CD4-positive, alpha-beta T cell (primary cell): ENCODE results near the gene TNP1. TPM values are rescaled to one million over a fixed set of nuclear protein-coding genes. Genes with fewer than 3 reads are reported as not detected.

Source experiments
- ATAC-seq: fragments of 200-7000 bp; cut with Tn5 transposase; one replicate; pipeline ENCODE4 v1.10.0; 2022; ENCODE audit warnings: mild to moderate bottlenecking; ENCODE audit not compliant: poor library complexity
- CTCF ChIA-PET: fragments of 350-600 bp; sonication (Branson Sonifier 250); formaldehyde crosslinking; loops from one replicate; lab custom pipeline; 2021; ENCODE audit warnings: antibody characterized with exemption, inconsistent platforms; lab: Charles Lee
- POLR2A ChIA-PET: fragments of 350-600 bp; sonication (Branson Sonifier 250); formaldehyde crosslinking; loops from one replicate; lab custom pipeline; 2021; ENCODE audit warnings: antibody characterized with exemption, inconsistent platforms; lab: Charles Lee
- DNase-seq, 14 experiments: peaks; one replicate each; pipeline ENCODE4 v3.0.0-alpha.2; 2013 to 2020; ENCODE audit warnings: mixed read lengths in 2 of 14
- H3K27ac ChIP-seq, 2 donors: one replicate each; pipeline versions ENCODE4 v1.5.1 to v1.7.0; 2013; ENCODE audit warnings: low read length in 2 of 2, low read depth in 1 of 2, mild to moderate bottlenecking in 1 of 2
- H3K27me3 ChIP-seq, 2 experiments: 1 replicate in 1 of 2; 2 replicates in 1 of 2; pipeline versions ENCODE4 v1.6.1 to v1.7.0; 2013; ENCODE audit warnings: low read length in 2 of 2, control low read depth in 1 of 2, mild to moderate bottlenecking in 1 of 2, moderate library complexity in 1 of 2; ENCODE audit not compliant: insufficient read depth in 2 of 2, control insufficient read depth in 1 of 2
- H3K36me3 ChIP-seq: one replicate; pipeline ENCODE4 v1.6.1; 2013; ENCODE audit warnings: low read length, control low read depth; ENCODE audit not compliant: insufficient read depth
- H3K4me1 ChIP-seq: one replicate; pipeline ENCODE4 v1.6.1; 2013; ENCODE audit warnings: low read length, control low read depth; ENCODE audit not compliant: insufficient read depth
- H3K4me3 ChIP-seq: one replicate; pipeline ENCODE4 v1.5.1; 2013; ENCODE audit warnings: mild to moderate bottlenecking, low read length, moderate library complexity
- H3K9me3 ChIP-seq, 2 experiments: 1 replicate in 1 of 2; 2 replicates in 1 of 2; pipeline versions ENCODE4 v1.6.1 to v1.7.0; 2013; ENCODE audit warnings: low read length in 2 of 2, mild to moderate bottlenecking in 2 of 2, control low read depth in 1 of 2, moderate library complexity in 1 of 2; ENCODE audit not compliant: control insufficient read depth in 1 of 2, insufficient read depth in 1 of 2
- H3K27ac Mint-ChIP-seq: one replicate; pipeline ENCODE4 v1.8.0; 2020; ENCODE audit warnings: mixed read lengths
- H3K27me3 Mint-ChIP-seq: one replicate; pipeline ENCODE4 v1.8.0; 2021; ENCODE audit warnings: mixed read lengths
- H3K36me3 Mint-ChIP-seq: one replicate; pipeline ENCODE4 v1.8.0; 2021; ENCODE audit warnings: low read depth, mixed read lengths
- H3K4me1 Mint-ChIP-seq: one replicate; pipeline ENCODE4 v1.8.0; 2021; ENCODE audit warnings: low read depth, mixed read lengths
- H3K4me3 Mint-ChIP-seq: one replicate; pipeline ENCODE4 v1.8.0; 2020; ENCODE audit warnings: mild to moderate bottlenecking, mixed read lengths
- H3K9me3 Mint-ChIP-seq: one replicate; pipeline ENCODE4 v1.8.0; 2020; ENCODE audit warnings: mixed read lengths
- CTCF ChIP-seq: fragments of 200-600 bp; IDR thresholded peaks from one replicate; pipeline ENCODE4 v1.8.0; 2022; ENCODE audit warnings: antibody characterized with exemption, mild to moderate bottlenecking
- intact Hi-C, 2 experiments: fragments of 100-400 bp; cut with DNase I in 1 of 2; cut with micrococcal nuclease in 1 of 2; formaldehyde crosslinking; loops; one replicate each; pipeline versions ENCODE4 v1.15.1 to v1.9.0; 2023 to 2025; cut with DNase I, micrococcal nuclease
- total RNA-seq, 174 experiments: library from RNA in 2 of 174; stranded (reverse) in 2 of 174; gene quantifications; one replicate each; pipeline ENCODE4 v1.2.3 and lab custom pipeline; 2021 to 2026

The TNP1 gene
- total RNA-seq, 2 experiments from 2014 or later = not detected

- Mint-ChIP-seq H3K4me1 (peaks cover 12% of the 10 kb centered on the region), H3K27me3 (no peaks in the 10 kb centered on the region), H3K36me3 (no peaks in the 10 kb centered on the region), H3K9me3 (no peaks in the 10 kb centered on the region), H3K4me3 (no peak overlapping the region), H3K27ac (peak overlapping the region; percentile 40)
- DNase-seq (peak in 8 of 14 experiments; percentile 13 to 55 (median 38)), ATAC-seq (peak; percentile 47)
- intact Hi-C loops = no loop called here
- H3K4me1 ChIP-seq = peaks cover 2% of the 10 kb centered on the region
- H3K27ac ChIP-seq = no peak overlapping the region
- no peak overlapping the region for H3K4me3 ChIP-seq
- POLR2A ChIA-PET = no interaction called here
- H3K9me3 ChIP-seq = no peaks in the 10 kb centered on the region
- CTCF ChIA-PET = no interaction called here
- TF ChIP-seq CTCF = no peak
- no peaks in the 10 kb centered on the region for H3K36me3 ChIP-seq
- H3K27me3 ChIP-seq = peaks cover 0 to 3% of the 10 kb centered on the region in 2 experiments
These were observed 9.9 kb downstream of the TNP1 start for GRCh38 chr2:216849987-216850386.

DNA sequence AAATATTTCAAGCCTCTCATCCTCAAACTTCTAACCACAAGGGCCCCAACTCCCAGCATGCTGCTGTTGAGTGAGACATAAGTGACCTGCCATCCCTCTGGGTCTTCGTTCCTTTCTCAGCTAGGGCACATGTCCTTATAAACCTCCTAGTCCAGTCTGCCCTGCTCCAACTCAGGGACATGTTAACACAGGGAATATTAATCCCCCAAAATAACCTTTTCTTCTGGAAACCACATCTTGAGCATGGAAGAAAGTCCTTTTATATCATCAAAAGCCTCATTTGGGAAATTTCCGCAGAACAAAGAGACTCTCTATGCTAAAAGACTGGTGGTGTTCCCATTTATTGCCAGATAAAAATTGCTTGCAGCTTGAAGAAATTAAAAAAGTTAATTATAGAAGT is 14.4 kb downstream of the TNP1 start:
- H3K27me3 ChIP-seq = peaks cover 0 to 3% of the 10 kb centered on the region in 2 experiments
- POLR2A ChIA-PET = no interaction called here
- Mint-ChIP-seq H3K27ac (no peak overlapping the region), H3K4me1 (peaks cover 7% of the 10 kb centered on the region), H3K36me3 (no peaks in the 10 kb centered on the region), H3K27me3 (no peaks in the 10 kb centered on the region), H3K9me3 (no peaks in the 10 kb centered on the region), H3K4me3 (no peak overlapping the region)
- CTCF ChIA-PET = no interaction called here
- DNase-seq (no peak), ATAC-seq (no peak)
- intact Hi-C loops = no loop called here
- H3K36me3 ChIP-seq = no peaks in the 10 kb centered on the region
- no peak overlapping the region for H3K27ac ChIP-seq
- no peak for TF ChIP-seq CTCF
- H3K4me3 ChIP-seq = no peak overlapping the region
- peaks cover 2% of the 10 kb centered on the region for H3K4me1 ChIP-seq
- no peaks in the 10 kb centered on the region for H3K9me3 ChIP-seq

DNA sequence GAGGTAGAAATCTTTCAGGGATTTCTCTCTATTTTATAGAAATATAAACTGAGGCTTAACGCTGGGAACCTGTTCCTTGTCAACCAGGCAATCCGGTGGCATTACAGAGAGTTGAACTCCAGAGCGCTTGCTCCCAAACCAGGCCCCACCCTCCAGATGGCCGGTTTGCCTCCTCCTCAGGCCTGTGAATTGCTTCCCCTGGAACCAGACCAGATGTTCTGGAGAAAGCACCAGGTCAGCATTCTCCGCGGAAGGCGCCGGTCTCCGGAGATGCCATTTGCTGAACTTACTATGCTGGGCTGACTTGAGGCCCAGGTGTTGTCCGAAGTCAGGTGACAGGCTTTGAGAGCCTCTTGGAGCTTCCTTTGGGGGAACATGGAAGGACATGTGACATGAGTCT is 17.2 kb downstream of the TNP1 start:
- no peaks in the 10 kb centered on the region for H3K36me3 Mint-ChIP-seq
- no peaks in the 10 kb centered on the region for H3K27me3 ChIP-seq
- no peak overlapping the region for H3K4me3 Mint-ChIP-seq
- ATAC-seq (no peak), DNase-seq (no peak)
- no peaks in the 10 kb centered on the region for H3K9me3 ChIP-seq
- no peak overlapping the region for H3K4me3 ChIP-seq
- H3K27me3 Mint-ChIP-seq = no peaks in the 10 kb centered on the region
- intact Hi-C loops = no loop called here
- H3K27ac ChIP-seq = no peak overlapping the region
- H3K36me3 ChIP-seq = no peaks in the 10 kb centered on the region
- ChIA-PET POLR2A (no interaction called here), CTCF (no interaction called here)
- H3K4me1 Mint-ChIP-seq = no peaks in the 10 kb centered on the region
- no peaks in the 10 kb centered on the region for H3K9me3 Mint-ChIP-seq
- H3K27ac Mint-ChIP-seq = no peak overlapping the region
- TF ChIP-seq CTCF = no peak
- no peaks in the 10 kb centered on the region for H3K4me1 ChIP-seq
